IPS-15b (cell line): Measurements from ENCODE around the gene CMIP.
"Not testable (repeated sequence)": the region's sequence is repeated elsewhere in the genome, so short reads cannot be mapped to it uniquely, and the experiment has no call there.

Source experiments
- H3K27me3 ChIP-seq: one replicate; pipeline ENCODE4 v1.6.1; 2013; ENCODE audit warnings: low read length; ENCODE audit not compliant: control insufficient read depth, insufficient read depth
- H3K36me3 ChIP-seq: one replicate; pipeline ENCODE4 v1.6.1; 2013; ENCODE audit warnings: low read length; ENCODE audit not compliant: control insufficient read depth, insufficient read depth
- H3K4me1 ChIP-seq: one replicate; pipeline ENCODE4 v1.6.1; 2013; ENCODE audit warnings: mild to moderate bottlenecking, low read length; ENCODE audit not compliant: control insufficient read depth, insufficient read depth
- H3K4me3 ChIP-seq: one replicate; pipeline ENCODE4 v1.5.1; 2013; ENCODE audit warnings: low read depth, low read length
- H3K9ac ChIP-seq: one replicate; pipeline ENCODE4 v1.6.1; 2013; ENCODE audit warnings: low read depth, mild to moderate bottlenecking, low read length
- H3K9me3 ChIP-seq: one replicate; pipeline ENCODE4 v1.6.1; 2013; ENCODE audit warnings: mild to moderate bottlenecking, low read length; ENCODE audit not compliant: control insufficient read depth, insufficient read depth

Gene CMIP

DNA sequence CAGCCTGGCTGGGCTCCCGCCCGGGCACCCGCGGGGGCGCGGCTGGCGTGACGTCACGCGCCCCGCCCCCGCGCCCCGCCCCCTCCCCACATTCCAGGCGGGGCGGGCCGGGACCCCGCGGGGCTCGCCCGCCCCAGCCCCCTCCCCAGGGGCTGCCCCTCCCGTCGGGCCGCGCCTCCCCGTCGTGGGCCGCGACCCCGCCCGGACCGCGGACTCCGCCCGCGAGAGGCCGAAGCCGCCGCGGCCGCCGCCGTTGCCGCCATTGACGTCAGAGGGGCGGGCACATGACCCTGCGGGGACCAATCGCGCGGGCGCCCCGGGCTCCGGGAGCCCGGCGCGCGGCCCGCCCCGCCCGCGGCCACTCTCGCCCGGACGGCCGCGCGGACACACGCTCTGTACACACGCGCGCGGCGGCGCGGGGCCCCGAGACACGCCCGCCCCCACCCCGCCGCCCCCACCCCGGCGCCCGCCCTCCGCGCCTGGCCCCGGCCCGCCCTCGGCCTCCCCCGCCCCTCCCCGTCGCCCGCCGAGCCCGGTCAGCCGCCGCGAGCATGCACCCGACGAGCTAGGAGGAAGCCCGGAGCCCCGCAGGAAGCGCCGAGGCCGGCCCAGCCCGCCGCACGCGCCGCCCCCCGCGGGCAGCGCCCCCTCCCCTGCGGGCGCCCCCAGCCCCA lies at the start of gene CMIP:
TSS of gene CMIP (plus strand) at position 361 of the 674 bp plus-strand sequence.
- Histone ChIP-seq H3K36me3 (no peaks in the 10 kb centered on the region), H3K9ac (peak within 1 kb of the TSS; percentile 61), H3K9me3 (no peaks in the 10 kb centered on the region), H3K4me3 (peak within 1 kb of the TSS; percentile 85), H3K27me3 (peaks cover 10% of the 10 kb centered on the region), H3K4me1 (peaks cover 20% of the 10 kb centered on the region)

DNA sequence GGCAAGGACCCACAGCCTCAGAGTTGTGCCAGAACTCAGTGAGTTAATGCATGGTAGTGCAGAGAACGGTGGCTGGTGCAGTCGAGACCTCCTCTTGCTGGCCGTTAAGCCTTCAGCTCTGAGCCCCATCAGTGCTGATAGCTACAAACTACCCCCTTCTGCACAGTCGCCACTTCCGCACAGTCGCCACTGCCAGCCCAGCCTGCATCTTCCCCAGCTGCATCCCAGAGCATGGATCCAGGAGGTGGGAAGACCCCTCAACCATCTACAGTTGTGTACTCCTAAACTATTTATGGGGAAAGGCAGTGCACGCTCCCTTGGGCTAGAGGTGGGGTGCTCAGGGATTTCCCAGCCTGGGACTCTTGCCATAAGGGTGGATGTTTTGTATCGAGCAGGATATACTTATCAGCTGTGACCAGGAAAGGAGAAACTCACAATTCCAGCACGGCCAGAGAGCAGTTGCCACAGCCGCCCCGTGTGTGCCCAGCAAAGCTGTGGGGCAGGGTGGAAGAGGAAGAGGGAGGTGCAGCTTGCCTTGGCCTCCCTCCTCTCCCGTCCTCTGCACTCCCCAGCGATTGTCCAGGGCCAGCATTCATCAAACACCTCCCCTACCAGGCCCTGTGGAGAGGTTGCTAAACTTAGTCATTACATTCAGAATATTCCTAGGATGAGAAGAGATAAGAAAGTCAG lies 49.5 kb upstream of the CMIP start:
- Histone ChIP-seq H3K9me3 (no peaks in the 10 kb centered on the region), H3K36me3 (no peaks in the 10 kb centered on the region), H3K27me3 (no peaks in the 10 kb centered on the region), H3K4me3 (no peak overlapping the region), H3K4me1 (no peaks in the 10 kb centered on the region), H3K9ac (no peak overlapping the region)

DNA sequence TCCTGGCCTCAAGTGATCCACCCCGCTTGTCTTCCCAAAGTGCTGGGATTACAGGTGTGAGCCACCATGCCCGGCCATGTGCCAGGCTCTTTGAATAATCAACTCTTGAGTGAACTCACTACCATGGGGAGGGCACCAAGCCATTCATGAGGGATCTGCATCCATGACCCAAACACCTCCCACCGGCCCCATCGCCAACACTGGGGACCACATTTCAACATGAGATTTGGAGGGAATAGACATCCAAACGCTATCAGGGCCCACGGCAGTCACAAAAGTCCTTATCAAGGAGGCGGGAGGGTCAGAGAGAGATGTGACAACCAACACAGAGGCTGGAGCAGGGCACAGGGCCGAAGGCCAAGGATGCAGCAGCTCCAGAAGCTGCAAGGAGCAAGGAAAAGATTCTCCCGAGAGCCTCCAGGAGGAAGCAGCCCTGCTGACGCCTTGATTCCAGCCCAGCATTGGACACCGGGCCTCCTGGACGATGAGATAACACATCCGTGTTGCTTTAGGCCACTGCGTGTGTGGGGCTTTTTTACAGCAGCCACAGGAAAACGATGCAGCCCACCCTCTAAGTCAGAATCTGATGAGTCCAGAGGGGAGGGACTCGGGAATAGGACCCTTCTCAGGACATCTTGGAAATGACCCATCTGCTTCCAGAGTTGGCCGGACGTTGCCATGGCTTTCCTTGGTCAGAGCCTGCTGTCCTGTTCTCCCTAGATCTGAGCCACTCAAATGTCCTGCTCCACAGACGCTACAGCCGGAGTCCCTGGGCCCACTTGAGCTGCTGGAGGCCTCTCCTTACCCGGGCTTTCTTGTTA lies 47.3 kb upstream of the CMIP start:
- H3K9me3 ChIP-seq = no peaks in the 10 kb centered on the region
- H3K9ac ChIP-seq = no peak overlapping the region
- no peaks in the 10 kb centered on the region for H3K4me1 ChIP-seq
- H3K4me3 ChIP-seq = no peak overlapping the region
- H3K27me3 ChIP-seq = no peaks in the 10 kb centered on the region
- H3K36me3 ChIP-seq = no peaks in the 10 kb centered on the region

DNA sequence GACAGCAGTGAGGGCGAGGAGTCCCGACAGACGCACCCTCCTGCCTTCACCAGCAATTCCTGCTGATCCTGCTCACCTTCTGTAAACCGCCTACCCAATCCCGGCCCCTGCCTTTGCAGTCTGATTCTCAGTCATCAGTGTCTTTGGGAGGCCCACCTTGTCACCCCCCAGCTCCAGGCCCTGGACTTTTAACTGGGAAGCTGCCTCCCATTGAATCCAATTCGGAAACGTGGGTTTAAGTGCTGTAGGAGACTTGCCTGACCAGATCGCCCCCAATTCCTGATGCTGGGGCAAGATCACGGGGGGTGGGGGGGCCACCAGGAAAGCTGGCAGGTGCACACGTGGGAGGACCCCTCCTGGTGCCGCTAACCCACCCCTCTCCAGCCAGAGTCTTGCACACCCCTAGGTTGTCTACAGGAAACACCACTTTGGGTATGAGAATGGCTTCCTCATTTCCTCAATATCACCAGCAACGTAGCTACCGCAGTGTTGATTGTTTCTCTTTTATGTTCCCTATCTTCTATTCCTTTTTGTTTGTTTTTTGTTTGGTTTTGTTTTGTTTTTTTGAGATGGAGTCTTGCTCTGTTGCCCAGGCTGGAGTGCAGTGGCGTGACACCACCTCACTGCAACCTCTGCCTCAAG lies 46.6 kb upstream of the CMIP start:
- no peaks in the 10 kb centered on the region for H3K27me3 ChIP-seq
- H3K4me3 ChIP-seq = no peak overlapping the region
- H3K4me1 ChIP-seq = no peaks in the 10 kb centered on the region

DNA sequence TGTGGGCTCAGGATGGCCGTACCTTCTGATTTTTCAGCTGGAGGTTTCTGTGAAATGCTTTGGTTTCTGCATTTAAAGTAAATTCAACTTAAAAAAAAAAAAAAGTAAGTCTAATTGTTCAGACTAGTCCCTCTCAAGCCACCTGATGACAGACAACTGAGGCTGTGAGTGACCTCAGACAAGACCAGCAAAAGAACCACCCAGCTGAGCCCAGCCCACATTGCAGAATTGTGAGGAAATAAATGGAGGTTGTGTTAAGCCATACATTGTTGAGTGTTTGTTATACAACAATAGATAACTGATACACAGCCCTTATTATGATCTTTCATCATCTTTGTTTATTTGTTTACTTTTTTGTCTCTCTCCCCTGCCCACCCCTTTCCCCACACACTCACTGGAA lies 44.7 kb upstream of the CMIP start:
- H3K27me3 ChIP-seq = no peaks in the 10 kb centered on the region
- H3K9ac ChIP-seq = no peak overlapping the region
- H3K36me3 ChIP-seq = no peaks in the 10 kb centered on the region
- no peaks in the 10 kb centered on the region for H3K9me3 ChIP-seq
- no peaks in the 10 kb centered on the region for H3K4me1 ChIP-seq
- no peak overlapping the region for H3K4me3 ChIP-seq

More for the DNA sequence above, 46.6 kb upstream of the CMIP start:
- Histone ChIP-seq H3K36me3 (no peaks in the 10 kb centered on the region), H3K9ac (no peak overlapping the region), H3K9me3 (no peaks in the 10 kb centered on the region)

DNA sequence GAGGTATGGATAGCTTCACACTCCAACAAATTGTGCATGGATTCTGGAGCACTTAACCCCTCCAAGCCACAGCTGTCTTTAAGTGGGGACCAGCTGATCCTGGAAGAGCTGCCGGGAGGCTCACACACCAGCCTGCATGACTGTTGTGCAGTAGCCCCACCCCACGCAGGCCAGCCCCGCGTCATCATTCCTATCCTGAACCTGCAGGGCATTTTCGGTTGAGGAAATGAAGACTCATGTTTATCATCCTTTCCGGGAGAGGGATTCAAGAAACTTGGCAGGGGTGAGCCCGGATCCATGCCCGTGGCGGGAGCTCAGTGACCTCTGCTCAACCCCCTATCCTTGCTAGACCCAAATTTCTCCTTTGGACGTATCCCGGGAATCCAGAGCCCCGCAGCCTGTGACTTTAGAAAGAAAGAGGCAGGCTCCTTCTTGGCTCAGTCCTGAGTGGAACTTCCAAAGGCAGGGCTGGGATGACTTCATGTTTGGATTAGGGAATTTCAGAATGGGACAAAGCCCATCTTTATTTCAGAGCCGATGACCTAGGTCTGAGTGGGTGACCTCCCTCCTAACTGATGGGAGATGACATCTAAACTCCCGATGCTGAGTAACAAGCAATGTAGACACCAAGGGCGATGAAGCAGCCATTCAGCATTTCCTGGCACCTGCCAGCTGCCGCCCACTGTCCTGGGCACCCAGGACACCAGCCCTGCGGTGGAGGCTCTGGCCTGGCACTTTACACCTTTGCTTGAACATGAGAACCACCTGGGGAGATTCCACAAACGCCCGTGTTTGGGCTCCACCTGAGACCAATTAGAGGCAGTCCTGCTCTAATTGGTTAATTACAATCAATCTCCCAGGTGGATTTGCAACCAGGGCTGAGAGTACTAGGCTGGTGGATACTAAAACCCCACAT lies 43.3 kb upstream of the CMIP start:
- Histone ChIP-seq H3K27me3 (no peaks in the 10 kb centered on the region), H3K9me3 (no peaks in the 10 kb centered on the region), H3K4me3 (no peak overlapping the region), H3K9ac (no peak overlapping the region), H3K4me1 (no peaks in the 10 kb centered on the region), H3K36me3 (no peaks in the 10 kb centered on the region)

DNA sequence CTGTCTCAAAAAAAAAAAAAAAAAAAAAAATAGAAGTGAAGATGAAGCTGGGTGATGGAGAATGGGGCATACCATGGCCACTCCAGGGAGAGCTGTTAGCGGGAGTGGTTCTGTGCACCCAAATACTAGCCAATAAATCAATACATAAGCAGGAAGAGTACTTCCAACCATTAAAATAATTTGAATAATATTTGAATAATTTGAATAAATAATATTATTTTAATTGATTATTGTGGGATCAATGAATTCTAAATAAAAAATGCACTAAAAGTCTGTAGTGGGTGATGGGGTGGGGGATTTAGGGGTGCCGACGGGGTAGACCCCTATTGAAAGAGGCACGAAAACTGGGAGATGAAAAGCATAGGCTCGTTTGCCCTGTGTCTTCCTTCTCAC lies 41.4 kb upstream of the CMIP start:
- no peaks in the 10 kb centered on the region for H3K4me1 ChIP-seq
- no peak overlapping the region for H3K9ac ChIP-seq

DNA sequence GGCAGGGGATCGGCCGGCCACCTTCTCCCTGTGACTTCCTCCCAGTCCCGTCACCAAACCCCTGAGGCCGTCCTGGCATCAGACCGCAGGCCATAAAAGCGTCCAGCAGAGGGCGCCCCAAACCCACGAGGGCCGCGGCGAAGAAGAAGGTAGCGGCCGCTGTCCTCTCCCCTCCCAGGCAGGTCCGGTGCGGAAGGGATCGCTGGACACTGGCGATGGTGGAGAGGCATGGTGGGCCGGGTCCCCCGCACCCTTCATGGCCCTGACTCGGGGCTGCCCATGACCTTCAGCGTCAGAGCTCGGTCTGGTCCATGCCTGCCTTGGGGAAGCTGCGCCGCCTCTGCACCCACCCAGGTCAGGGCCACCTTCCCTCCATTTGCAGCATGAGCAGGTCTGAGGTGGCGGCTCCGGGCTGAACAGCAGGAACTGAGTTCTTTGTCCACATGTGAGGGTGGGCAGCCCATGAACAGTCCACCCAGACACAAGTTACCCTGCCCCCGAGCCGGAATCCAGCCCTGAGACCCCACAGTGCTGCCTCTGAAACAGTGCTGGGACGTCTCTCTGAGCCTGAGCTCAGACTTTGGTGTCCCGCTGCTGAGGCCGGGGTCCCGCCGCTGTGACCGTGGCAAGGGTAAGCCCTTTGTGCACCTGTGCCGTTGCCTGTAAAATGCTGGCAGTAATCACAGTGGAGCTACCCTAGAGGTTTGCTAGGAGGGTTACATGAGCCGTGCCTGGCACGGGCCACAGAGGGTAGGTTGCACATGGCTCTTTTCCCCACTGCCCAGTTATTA lies 40.8 kb upstream of the CMIP start:
- H3K4me1 ChIP-seq = no peaks in the 10 kb centered on the region
- peak overlapping the region; percentile 46 for H3K4me3 ChIP-seq
- no peak overlapping the region for H3K9ac ChIP-seq
- no peaks in the 10 kb centered on the region for H3K27me3 ChIP-seq
- H3K36me3 ChIP-seq = no peaks in the 10 kb centered on the region
- no peaks in the 10 kb centered on the region for H3K9me3 ChIP-seq

More for the DNA sequence above, 41.4 kb upstream of the CMIP start:
- Histone ChIP-seq H3K36me3 (no peaks in the 10 kb centered on the region), H3K9me3 (no peaks in the 10 kb centered on the region), H3K4me3 (no peak overlapping the region), H3K27me3 (no peaks in the 10 kb centered on the region)

DNA sequence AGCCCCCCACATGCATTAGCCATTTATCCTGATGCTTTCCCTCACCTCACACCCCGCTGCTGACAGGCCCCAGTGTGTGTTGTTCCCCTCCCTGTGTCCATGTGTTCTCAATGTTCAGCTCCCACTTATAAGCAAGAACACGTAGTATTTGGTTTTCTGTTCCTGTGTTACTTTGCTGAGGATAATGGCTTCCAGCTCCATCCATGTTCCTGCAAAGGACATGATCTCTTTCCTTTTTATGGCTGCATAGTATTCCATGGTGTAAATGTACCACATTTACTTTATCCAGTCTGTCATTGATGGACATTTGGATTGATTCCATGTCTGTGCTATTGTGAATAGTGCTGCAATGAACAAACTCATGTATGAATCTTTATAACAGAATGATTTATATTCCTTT lies 39.6 kb upstream of the CMIP start:
- H3K9ac ChIP-seq, H3K27me3 ChIP-seq, H3K9me3 ChIP-seq, H3K4me1 ChIP-seq, H3K36me3 ChIP-seq, H3K4me3 ChIP-seq: not testable (repeated sequence)

DNA sequence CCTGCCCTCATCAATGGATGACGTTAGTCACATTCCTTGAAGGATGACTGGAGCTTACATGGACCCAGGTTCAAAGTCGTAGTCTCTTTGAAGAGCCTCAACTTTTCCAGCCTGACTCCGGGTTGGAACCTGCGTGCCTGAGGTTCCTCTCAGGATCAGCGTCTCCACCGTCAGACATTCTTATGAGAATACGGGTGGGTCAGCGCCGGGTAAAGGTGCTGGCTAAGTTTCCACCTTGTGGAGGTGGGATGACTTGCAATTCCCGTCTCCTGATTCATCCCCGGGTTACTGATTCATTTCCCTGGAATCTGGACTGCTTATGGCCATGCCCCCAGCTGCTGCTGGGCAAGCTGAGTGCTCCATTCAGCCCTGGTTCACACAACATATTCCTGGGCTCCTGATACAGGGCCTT lies 38.9 kb upstream of the CMIP start:
- H3K9me3 ChIP-seq = no peaks in the 10 kb centered on the region
- H3K4me3 ChIP-seq = no peak overlapping the region
- no peaks in the 10 kb centered on the region for H3K27me3 ChIP-seq
- H3K9ac ChIP-seq = no peak overlapping the region
- no peaks in the 10 kb centered on the region for H3K4me1 ChIP-seq
- H3K36me3 ChIP-seq = no peaks in the 10 kb centered on the region
